Activated naive CD8-positive, alpha-beta T cell treated with anti-CD3 and anti-CD28 coated beads, Interleukin-2, amount 50 U/mL, for 24 hours (primary cell): ENCODE measurements around the gene NPHP4.

Experiments
- ATAC-seq: fragments of 150-1000 bp; cut with Tn5 transposase; one replicate; pipeline ENCODE4 v1.10.0; 2021
- DNase-seq: peaks from one replicate; pipeline ENCODE4 v3.0.0; 2021
- H3K27ac Mint-ChIP-seq: one replicate; pipeline ENCODE4 v1.8.0; 2021; ENCODE audit warnings: mild to moderate bottlenecking, mixed read lengths
- H3K27me3 Mint-ChIP-seq: one replicate; pipeline ENCODE4 v1.8.0; 2021; ENCODE audit warnings: mixed read lengths
- H3K36me3 Mint-ChIP-seq: one replicate; pipeline ENCODE4 v1.8.0; 2021; ENCODE audit warnings: low read depth, mixed read lengths
- H3K4me1 Mint-ChIP-seq: one replicate; pipeline ENCODE4 v1.8.0; 2021; ENCODE audit warnings: mixed read lengths
- H3K4me3 Mint-ChIP-seq: one replicate; pipeline ENCODE4 v1.8.0; 2021; ENCODE audit warnings: mild to moderate bottlenecking, moderate library complexity, mixed read lengths
- H3K9me3 Mint-ChIP-seq: one replicate; pipeline ENCODE4 v1.8.0; 2021; ENCODE audit warnings: mixed read lengths

The NPHP4 gene

DNA sequence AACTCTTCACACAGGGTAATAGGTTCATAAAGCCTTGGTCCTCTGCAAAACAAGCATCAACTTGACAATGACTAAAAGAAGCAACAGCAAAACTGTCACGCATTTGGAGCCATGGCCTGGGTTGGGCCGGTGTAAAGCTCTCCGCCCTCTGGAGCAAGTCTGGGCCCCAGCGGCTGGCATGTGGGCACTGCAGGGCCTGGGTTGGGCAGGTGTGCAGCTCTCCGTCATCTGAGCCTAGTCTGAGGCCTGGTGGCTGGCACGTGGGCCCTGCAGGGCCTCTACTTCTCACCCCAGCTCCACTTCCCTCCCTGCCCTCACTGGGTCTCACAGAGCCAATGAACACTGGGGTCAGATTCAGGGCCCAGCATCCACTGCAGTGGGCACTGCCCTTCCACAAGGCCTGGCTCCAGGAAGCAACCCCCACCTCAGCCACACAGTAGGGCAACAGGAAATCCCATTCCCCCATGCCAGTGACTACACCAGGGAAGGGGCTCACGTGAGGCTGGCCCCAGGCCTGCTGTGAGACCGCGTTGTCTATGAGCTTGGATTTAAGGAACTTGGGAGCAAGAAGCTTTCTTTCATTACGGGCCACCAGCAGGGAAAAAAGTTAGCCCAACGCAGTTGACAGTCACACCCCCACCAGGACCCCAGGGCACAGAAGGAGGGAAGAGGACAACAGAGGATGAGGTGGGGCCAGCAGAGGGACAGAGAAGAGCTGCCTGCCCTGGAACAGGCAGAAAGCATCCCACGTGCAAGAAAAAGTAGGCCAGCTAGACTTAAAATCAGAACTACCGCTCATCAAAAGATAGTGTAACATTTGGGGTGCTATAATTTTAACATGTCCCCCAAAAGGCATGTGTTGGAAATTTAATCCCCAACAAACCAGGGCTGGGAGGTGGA, 52.7 kb downstream of the NPHP4 start:
- no peaks in the 10 kb centered on the region for H3K4me1 Mint-ChIP-seq
- peaks cover 9% of the 10 kb centered on the region for H3K36me3 Mint-ChIP-seq
- H3K27ac Mint-ChIP-seq = no peak overlapping the region
- H3K9me3 Mint-ChIP-seq = no peaks in the 10 kb centered on the region
- H3K4me3 Mint-ChIP-seq = no peak overlapping the region
- no peak for DNase-seq
- no peak for ATAC-seq
- H3K27me3 Mint-ChIP-seq = no peaks in the 10 kb centered on the region

DNA sequence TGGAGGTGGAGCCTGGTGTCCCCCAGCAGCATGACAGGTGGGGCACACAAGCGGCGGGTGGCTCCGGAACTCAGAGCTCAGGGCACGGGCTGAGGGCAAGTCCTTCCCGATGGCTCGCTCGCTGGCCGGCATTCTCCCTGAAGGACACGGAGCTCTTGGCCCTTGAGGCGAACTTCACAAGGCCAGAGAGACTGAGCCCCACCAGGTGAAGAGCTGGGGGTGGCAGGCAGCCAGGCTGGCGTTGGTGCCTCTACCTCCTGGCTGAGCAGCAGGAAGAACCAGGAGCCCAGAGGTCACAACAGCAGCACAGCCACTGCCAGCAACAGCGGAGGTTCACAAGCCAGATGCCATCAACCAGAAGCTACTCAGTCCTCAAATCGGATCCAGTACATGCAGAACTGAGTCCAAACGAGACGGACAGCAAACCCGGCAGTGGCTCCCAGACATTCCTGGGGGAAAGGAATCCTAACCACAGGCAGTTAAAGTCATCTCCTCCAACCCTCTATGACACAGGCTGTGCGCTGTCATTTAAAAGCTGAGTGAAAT, 54.1 kb downstream of the NPHP4 start:
- H3K4me3 Mint-ChIP-seq = no peak overlapping the region
- peaks cover 9% of the 10 kb centered on the region for H3K36me3 Mint-ChIP-seq
- H3K9me3 Mint-ChIP-seq = no peaks in the 10 kb centered on the region
- ATAC-seq (no peak), DNase-seq (no peak)
- no peaks in the 10 kb centered on the region for H3K27me3 Mint-ChIP-seq
- H3K4me1 Mint-ChIP-seq = no peaks in the 10 kb centered on the region
- no peak overlapping the region for H3K27ac Mint-ChIP-seq

DNA sequence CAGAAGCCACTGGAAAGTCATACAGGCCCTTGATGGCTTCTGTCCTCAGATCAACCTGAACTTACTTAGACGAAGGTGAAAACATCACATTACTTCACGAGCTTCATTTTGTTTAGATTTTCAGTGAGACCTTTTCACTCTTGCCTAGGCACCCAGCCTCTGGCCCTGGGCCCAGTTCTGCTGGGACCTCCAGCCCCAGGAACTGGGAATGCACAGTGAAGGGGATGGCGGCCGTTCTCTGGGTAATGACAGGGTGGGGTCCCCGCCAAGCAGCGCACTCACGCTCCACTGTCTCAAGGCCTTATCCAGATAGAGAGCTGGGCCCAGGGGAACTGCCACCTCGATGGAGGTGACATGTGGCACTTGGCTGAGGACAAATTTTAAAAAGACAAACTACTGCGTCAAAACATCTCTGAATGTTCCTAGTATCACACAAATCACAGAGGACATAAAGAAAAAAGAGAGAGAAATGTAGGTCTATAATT, 54.8 kb downstream of the NPHP4 start:
- no peak for DNase-seq

DNA sequence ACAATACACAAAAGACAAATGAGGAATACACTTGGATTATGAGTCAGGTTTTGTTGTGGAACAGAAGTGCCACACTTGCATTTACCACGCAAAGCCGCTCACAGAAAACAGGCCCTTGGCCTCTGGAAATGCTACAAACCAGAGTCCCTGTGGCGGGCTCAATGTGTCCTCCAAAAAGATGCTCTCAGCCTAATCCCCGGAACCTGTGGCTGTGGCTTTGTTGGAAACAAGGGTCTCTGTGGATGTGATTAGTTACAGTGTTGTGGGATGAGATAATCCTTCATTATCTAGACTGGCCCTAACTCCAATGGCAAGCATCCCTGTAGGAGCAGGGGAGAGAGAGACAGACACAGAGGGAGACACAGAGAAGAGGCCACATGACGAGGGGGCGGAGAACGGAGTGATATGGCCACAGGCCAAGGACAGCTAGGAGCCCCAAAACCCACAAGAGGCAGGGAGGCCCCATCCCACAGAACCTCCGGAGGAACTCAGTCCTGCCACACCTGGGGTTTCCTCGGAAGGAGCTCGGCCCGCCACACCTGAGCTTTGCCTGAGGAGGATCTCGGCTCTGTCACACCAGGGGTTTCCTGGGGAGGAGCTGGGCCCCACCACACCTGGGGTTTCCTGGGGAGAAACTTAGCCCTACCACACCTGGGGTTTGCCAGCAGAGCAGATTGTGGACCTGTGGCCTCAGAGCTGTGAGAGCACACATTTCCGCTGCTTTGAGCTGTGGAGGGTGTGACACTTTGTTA, 55.4 kb downstream of the NPHP4 start:
- no peaks in the 10 kb centered on the region for H3K9me3 Mint-ChIP-seq
- peaks cover 11% of the 10 kb centered on the region for H3K36me3 Mint-ChIP-seq
- no peak overlapping the region for H3K27ac Mint-ChIP-seq
- H3K4me3 Mint-ChIP-seq = no peak overlapping the region
- no peaks in the 10 kb centered on the region for H3K27me3 Mint-ChIP-seq
- ATAC-seq = no peak
- no peaks in the 10 kb centered on the region for H3K4me1 Mint-ChIP-seq
- DNase-seq = no peak

More for the DNA sequence above, 54.8 kb downstream of the NPHP4 start:
- Mint-ChIP-seq H3K27me3 (no peaks in the 10 kb centered on the region), H3K27ac (no peak overlapping the region), H3K4me1 (no peaks in the 10 kb centered on the region), H3K36me3 (peaks cover 9% of the 10 kb centered on the region), H3K9me3 (no peaks in the 10 kb centered on the region), H3K4me3 (no peak overlapping the region)
- no peak for ATAC-seq

GRCh38 chr1:5936126-5936525, 56.1 kb downstream of the NPHP4 start:
- Mint-ChIP-seq H3K4me3 (no peak overlapping the region), H3K36me3 (peaks cover 11% of the 10 kb centered on the region), H3K4me1 (no peaks in the 10 kb centered on the region), H3K27ac (no peak overlapping the region), H3K27me3 (no peaks in the 10 kb centered on the region), H3K9me3 (no peaks in the 10 kb centered on the region)
- ATAC-seq (no peak), DNase-seq (no peak)

- no peak overlapping the region for H3K4me3 Mint-ChIP-seq
- DNase-seq = no peak
Observed at GRCh38 chr1:5935026-5935425, 57.2 kb downstream of the NPHP4 start.

DNA sequence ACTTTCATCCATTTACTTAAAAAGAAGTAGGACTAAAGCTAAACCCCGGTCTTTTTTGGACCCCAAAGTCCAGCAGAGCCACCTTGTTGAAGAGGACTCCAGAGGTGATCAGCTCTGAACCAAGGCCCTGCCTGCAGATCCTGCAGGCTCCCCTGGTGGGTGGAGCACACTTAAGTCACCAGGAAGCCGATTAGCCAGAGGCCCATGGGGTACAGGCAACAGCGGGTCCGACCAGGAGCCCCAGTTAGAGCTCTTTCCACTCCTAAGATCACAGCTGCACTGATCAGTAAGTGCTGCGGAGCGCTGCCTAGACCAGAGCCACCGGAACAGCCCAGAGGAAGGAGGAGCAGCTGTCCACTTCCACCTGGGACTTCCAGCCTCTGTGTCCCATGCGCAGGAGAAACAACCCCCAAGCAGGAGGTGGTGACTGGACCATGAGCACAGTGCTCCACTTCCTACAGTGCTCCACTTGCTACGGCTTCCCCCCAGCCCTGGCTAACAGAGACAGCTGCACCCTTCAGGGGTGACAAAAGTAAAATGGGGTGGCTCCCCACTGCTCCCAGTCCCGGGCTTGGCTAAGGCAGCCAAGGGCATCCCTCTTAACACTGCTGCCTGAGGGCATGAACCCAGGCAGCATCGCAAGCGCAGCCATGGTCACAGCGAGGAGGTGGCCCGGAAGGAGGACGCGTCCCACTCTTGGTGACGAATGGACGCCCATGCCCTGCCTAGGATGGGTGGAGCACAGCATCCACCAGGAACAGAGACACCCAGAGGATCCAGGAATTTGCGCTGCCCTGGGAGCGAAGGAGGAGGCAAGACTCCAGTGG, 58.0 kb downstream of the NPHP4 start:
- Mint-ChIP-seq H3K9me3 (no peaks in the 10 kb centered on the region), H3K4me1 (no peaks in the 10 kb centered on the region)
- ATAC-seq = no peak

More at GRCh38 chr1:5935026-5935425, 57.2 kb downstream of the NPHP4 start:
- no peak for ATAC-seq
- Mint-ChIP-seq H3K27ac (no peak overlapping the region), H3K36me3 (peaks cover 19% of the 10 kb centered on the region), H3K27me3 (no peaks in the 10 kb centered on the region), H3K9me3 (no peaks in the 10 kb centered on the region), H3K4me1 (no peaks in the 10 kb centered on the region)

DNA sequence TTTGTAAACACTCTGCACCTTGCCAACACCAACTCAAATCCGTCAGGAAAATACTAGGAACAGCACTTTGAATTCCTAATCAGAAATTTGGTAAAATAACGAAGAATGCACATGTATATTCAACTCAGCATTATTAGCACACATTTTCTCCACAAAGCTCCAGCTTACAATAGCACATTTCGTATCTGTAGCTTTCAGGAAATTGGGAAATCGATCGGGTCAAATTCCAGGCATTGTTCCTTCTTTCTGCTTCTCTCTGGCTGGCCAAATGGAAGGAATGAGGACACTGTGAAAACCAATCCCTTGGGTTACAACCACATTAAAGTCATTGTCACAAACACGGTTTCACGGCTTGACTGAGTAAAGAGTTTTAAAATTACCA, 58.6 kb downstream of the NPHP4 start:
- DNase-seq = no peak
- no peak for ATAC-seq
- Mint-ChIP-seq H3K4me1 (no peaks in the 10 kb centered on the region), H3K4me3 (no peak overlapping the region), H3K36me3 (peaks cover 21% of the 10 kb centered on the region), H3K27ac (no peak overlapping the region), H3K27me3 (no peaks in the 10 kb centered on the region), H3K9me3 (no peaks in the 10 kb centered on the region)

More for the DNA sequence above, 58.0 kb downstream of the NPHP4 start:
- Mint-ChIP-seq H3K27ac (no peak overlapping the region), H3K4me3 (no peak overlapping the region), H3K27me3 (no peaks in the 10 kb centered on the region), H3K36me3 (peaks cover 21% of the 10 kb centered on the region)
- DNase-seq = no peak

GRCh38 chr1:5933050-5933449, 59.2 kb downstream of the NPHP4 start:
- no peaks in the 10 kb centered on the region for H3K9me3 Mint-ChIP-seq
- no peaks in the 10 kb centered on the region for H3K27me3 Mint-ChIP-seq
- peaks cover 21% of the 10 kb centered on the region for H3K36me3 Mint-ChIP-seq
- DNase-seq (no peak), ATAC-seq (no peak)
- H3K4me1 Mint-ChIP-seq = no peaks in the 10 kb centered on the region
- no peak overlapping the region for H3K4me3 Mint-ChIP-seq
- no peak overlapping the region for H3K27ac Mint-ChIP-seq

DNA sequence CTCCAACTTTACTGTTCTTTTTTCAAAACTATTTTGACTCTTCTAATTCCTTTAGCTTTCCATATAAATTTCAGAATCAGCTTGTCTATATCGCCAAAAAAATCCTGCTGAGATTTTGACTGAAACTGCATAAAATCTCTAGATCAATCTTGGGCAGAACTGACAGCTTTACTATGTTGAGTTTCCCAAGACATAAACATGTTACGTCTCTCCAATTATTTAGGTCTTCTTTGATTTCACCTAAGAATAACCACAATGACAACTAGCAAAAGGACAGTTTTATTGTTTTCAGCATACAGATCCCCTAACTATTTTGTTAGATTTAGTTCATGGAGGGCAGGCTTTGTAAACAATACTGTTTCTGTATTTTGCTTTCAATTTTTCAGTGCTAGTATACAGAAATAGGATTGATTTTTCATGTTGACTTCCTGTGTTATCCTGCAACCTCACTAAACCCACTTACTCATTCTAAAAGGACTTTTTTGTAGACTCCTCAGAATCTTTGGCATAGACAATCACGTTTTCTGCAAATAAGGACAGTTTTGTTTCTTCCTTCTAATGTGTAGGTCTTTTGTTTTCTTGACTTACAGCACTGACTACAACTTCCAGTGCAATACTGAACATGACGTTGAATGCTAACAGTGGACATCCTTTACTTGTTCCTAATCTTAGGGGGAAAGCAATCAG, 63.4 kb downstream of the NPHP4 start:
- H3K4me1 Mint-ChIP-seq = no peaks in the 10 kb centered on the region
- H3K27me3 Mint-ChIP-seq = no peaks in the 10 kb centered on the region
- H3K9me3 Mint-ChIP-seq = no peaks in the 10 kb centered on the region
- no peak for ATAC-seq
- H3K4me3 Mint-ChIP-seq = no peak overlapping the region
- peaks cover 24% of the 10 kb centered on the region for H3K36me3 Mint-ChIP-seq
- DNase-seq = no peak
- no peak overlapping the region for H3K27ac Mint-ChIP-seq

DNA sequence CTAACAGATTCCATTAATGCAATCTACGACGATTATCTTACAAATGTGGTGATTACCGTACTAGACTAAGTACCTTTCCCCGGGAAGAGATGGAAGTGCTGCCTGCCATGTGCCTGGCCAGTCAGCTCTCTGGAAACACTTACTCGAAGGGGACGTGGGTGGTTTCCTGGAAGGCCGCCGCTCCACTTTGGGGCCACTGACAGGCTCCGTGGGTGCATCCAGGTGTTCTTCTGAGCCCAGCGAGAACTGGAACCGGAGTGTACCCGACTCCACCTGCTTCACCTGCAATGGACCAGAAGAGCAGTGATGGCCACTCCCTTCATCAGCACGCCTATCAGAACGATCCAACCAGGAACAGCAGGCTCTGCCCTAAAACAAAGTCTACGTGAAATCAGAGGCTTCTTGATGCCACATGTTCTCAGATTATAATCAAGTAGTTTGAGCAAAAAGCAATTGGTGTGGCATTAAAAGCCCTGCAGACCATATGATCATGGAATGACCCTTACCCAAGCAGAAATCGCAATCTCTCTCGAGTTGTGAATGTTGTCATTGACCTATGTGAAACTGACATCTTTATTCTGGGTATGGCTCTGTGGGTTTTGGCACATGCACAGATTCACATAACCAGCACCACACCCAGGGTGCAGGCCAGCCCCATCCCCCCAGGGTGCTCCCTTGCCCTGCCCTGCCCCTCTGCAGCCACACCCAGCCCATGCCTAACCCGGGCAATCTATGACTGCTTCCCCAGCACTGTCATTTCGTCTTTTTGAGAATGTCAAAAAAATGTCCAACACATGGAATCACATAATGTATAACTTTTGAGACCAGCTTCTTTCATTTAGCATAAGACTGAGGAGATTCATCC, 64.5 kb downstream of the NPHP4 start:
- Mint-ChIP-seq H3K36me3 (peaks cover 26% of the 10 kb centered on the region), H3K9me3 (no peaks in the 10 kb centered on the region), H3K27ac (no peak overlapping the region), H3K4me1 (no peaks in the 10 kb centered on the region), H3K4me3 (no peak overlapping the region), H3K27me3 (no peaks in the 10 kb centered on the region)
- DNase-seq = no peak
- no peak for ATAC-seq

DNA sequence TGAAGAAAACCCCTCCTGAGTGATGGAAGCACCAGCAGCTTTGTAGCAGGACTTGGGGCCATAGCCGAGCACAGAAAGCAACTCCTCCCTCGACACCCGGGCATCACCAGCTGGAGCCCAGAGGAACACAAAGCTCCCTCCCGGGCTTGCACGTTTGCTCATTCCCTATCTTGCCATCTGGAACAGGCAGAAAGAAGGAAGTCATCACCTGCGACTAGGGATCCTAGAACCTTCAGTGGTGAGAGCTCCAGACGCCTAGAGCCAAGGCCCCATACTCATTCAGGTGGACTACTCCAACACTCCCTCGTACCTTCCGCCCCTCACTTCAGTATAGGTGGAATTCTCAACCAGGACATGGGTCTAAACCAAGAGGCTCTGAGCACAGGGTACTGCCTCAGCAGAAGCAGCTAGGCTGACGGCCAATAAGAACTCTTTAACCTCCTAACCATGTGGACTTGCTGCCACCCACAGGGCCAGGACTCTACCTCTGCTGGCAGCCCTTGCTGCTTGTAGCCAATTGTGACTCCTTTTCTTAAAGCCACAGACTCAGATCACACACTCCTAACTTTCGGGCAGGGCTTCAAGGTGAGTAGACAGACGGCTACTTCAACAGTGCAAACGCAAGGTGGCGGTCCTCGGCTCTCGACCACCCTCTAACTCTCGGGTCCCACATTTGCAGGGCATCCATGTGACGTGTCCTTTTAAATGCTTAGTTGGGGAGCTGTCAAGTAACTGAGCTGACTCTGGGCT, 65.4 kb downstream of the NPHP4 start:
- ATAC-seq (no peak), DNase-seq (no peak)
- peaks cover 23% of the 10 kb centered on the region for H3K36me3 Mint-ChIP-seq
- H3K4me3 Mint-ChIP-seq = no peak overlapping the region
- no peaks in the 10 kb centered on the region for H3K4me1 Mint-ChIP-seq
- no peaks in the 10 kb centered on the region for H3K27me3 Mint-ChIP-seq
- H3K9me3 Mint-ChIP-seq = no peaks in the 10 kb centered on the region
- no peak overlapping the region for H3K27ac Mint-ChIP-seq
